ENCODE data around the gene DCST2. TPM values are rescaled to one million over a fixed set of nuclear protein-coding genes. Genes with fewer than 3 reads are reported as not detected.

Gene DCST2
- total and polyA plus RNA-seq, 9 of the 15 experiments (the other 6 are each of a cell fraction or from before 2014, with no cell fraction given), result 0.09 to 0.49 (median 0.11) TPM; not detected in 3

DNA sequence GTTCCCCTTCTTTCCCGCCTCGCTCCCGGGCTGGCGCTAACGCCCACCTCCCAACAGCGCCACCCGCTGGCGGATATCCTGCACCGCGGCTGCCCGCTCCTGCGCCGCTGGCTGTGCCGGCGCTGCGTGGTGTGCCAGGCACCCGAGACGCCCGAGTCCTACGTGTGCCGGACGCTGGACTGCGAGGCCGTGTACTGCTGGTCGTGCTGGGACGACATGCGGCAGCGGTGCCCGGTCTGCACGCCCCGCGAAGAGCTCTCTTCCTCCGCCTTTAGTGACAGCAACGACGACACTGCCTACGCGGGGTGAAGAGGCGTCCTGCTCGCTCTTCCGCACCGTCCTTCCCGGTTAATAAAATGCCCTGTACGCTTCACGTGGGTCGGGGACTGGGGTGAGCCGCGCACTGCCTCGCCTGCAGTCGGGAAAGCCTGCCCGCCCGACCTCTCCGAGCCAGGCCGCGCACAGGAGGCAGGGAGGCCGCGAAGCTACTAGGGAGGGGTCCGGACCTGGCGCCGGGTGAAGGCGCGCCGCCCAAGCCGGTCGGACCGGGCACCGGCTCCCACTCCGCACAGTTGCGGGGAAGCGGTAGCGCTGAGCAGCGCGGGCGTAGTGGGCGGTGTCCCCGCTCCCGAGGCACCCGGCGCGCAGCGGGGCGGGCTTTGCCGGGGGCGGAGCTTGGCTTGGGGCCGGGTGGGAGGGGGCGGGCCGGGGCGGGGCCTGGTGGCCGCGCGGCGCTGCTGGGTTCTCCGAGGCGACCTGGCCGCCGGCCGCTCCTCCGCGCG lies 17.2 kb upstream of the DCST2 start, which contains the start of gene ADAM15 (continued):
- TF ChIP-seq ZNF263 (CRISPR knock-in tag; IDR thresholded peaks at IDR 0.05; ENCODE audit: borderline replicate concordance) (peak; percentile 44; the same call in 1 of the 2 replicates), MYNN (IDR thresholded peaks at IDR 0.05) (peak; percentile 73), MYNN (CRISPR knock-in tag; IDR thresholded peaks at IDR 0.05) (no peak), POLR2AphosphoS5 (IDR thresholded peaks at IDR 0.05; ENCODE audit: control insufficient read depth, insufficient read depth, low read depth, low read length) (no peak), TARDBP (IDR thresholded peaks at IDR 0.05) (peak; percentile 23; the same call in 1 of the 2 replicates), MXI1 (IDR thresholded peaks at IDR 0.05; ENCODE audit: low read depth, low read length) (no peak), CREM (IDR thresholded peaks at IDR 0.05; ENCODE audit: low read depth) (peak; percentile 65), MAFF (IDR thresholded peaks at IDR 0.05; ENCODE audit: low read length) (no peak), LARP7 (IDR thresholded peaks at IDR 0.05) (peak; percentile 79; the same call in 1 of the 2 replicates), NR2F6 (CRISPR knock-in tag; IDR thresholded peaks at IDR 0.05) (no peak), DPF2 (IDR thresholded peaks at IDR 0.05) (peak; percentile 38; the same call in 1 of the 2 replicates), LCOR (CRISPR knock-in tag; IDR thresholded peaks at IDR 0.05) (0 out of 2 replicates have a peak, but pooled peaks have one; percentile 45), HNRNPLL (IDR thresholded peaks at IDR 0.05; ENCODE audit: low read depth, low read length, poor library complexity, severe bottlenecking) (peak; percentile 68), HCFC1 (IDR thresholded peaks at IDR 0.05; ENCODE audit: low read depth, low read length) (peak; percentile 52; the same call in 1 of the 2 replicates), E2F3 (CRISPR knock-in tag; IDR thresholded peaks at IDR 0.05) (peak; percentile 92; the same call in 1 of the 2 replicates), RFX5 (IDR thresholded peaks at IDR 0.05; ENCODE audit: low read depth, low read length) (no peak), ELF1 (tag; IDR thresholded peaks at IDR 0.05) (peak; percentile 62; the same call in 1 of the 2 replicates), ZNF184 (CRISPR knock-in tag; IDR thresholded peaks at IDR 0.05) (no peak), ZC3H4 (CRISPR knock-in tag; IDR thresholded peaks at IDR 0.05; ENCODE audit: borderline replicate concordance) (0 out of 2 replicates have a peak, but pooled peaks have one; percentile 7), ZNF766 (CRISPR knock-in tag; conservative IDR thresholded peaks at IDR 0.05) (peak; percentile 76), CHD1 (IDR thresholded peaks at IDR 0.05; ENCODE audit: low read length) (peak; percentile 54), ZNF316 (IDR thresholded peaks at IDR 0.05) (no peak), ZNF124 (CRISPR knock-in tag; IDR thresholded peaks at IDR 0.05) (no peak), KLF13 (tag; IDR thresholded peaks at IDR 0.05; ENCODE audit: borderline replicate concordance, low read depth) (peak; percentile 99), RBM14 (IDR thresholded peaks at IDR 0.05; ENCODE audit: borderline replicate concordance, insufficient read depth, low read depth, low read length) (no peak)
- TF ChIP-seq, protein P1, sequence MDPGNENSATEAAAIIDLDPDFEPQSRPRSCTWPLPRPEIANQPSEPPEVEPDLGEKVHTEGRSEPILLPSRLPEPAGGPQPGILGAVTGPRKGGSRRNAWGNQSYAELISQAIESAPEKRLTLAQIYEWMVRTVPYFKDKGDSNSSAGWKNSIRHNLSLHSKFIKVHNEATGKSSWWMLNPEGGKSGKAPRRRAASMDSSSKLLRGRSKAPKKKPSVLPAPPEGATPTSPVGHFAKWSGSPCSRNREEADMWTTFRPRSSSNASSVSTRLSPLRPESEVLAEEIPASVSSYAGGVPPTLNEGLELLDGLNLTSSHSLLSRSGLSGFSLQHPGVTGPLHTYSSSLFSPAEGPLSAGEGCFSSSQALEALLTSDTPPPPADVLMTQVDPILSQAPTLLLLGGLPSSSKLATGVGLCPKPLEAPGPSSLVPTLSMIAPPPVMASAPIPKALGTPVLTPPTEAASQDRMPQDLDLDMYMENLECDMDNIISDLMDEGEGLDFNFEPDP (CRISPR knock-in tag; IDR thresholded peaks at IDR 0.05), result 0 out of 2 replicates have a peak, but pooled peaks have one; percentile 63
- TF ChIP-seq, protein P2, sequence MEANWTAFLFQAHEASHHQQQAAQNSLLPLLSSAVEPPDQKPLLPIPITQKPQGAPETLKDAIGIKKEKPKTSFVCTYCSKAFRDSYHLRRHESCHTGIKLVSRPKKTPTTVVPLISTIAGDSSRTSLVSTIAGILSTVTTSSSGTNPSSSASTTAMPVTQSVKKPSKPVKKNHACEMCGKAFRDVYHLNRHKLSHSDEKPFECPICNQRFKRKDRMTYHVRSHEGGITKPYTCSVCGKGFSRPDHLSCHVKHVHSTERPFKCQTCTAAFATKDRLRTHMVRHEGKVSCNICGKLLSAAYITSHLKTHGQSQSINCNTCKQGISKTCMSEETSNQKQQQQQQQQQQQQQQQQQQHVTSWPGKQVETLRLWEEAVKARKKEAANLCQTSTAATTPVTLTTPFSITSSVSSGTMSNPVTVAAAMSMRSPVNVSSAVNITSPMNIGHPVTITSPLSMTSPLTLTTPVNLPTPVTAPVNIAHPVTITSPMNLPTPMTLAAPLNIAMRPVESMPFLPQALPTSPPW (CRISPR knock-in tag; IDR thresholded peaks at IDR 0.05), result peak; percentile 50; the same call in 1 of the 2 replicates

Data from K562 (cell line).